ENCODE data around the gene AQP1.

The AQP1 gene

DNA sequence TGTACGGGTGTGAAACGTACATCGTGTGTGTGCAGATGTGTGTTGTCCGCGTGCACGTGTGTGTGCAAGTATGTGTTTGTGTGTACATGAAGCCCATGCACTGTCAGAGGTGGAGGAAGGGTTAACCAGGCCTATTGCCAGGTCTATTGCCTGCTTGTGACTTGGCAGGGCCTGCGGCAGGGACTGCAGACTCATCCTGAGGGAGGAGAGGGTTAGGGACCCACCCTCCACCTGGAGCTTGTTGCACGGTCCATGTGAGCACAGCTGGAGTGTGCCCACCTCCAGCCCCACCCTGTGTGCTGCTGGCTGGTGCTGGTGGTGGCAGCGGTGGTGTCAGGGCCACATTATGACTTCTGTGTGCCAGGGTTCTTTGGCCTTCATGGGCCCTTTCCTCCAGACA, 7.1 kb upstream of the AQP1 start:
- TF ChIP-seq, protein P1, sequence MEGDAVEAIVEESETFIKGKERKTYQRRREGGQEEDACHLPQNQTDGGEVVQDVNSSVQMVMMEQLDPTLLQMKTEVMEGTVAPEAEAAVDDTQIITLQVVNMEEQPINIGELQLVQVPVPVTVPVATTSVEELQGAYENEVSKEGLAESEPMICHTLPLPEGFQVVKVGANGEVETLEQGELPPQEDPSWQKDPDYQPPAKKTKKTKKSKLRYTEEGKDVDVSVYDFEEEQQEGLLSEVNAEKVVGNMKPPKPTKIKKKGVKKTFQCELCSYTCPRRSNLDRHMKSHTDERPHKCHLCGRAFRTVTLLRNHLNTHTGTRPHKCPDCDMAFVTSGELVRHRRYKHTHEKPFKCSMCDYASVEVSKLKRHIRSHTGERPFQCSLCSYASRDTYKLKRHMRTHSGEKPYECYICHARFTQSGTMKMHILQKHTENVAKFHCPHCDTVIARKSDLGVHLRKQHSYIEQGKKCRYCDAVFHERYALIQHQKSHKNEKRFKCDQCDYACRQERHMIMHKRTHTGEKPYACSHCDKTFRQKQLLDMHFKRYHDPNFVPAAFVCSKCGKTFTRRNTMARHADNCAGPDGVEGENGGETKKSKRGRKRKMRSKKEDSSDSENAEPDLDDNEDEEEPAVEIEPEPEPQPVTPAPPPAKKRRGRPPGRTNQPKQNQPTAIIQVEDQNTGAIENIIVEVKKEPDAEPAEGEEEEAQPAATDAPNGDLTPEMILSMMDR (IDR thresholded peaks at IDR 0.05; ENCODE audit: low read depth, low read length): no peak
- no peak for DNase-seq (ENCODE audit: low read depth in 2 of 2)
- no peak overlapping the region for H3K4me3 ChIP-seq (replicated peaks in 1 of 2; ENCODE audit: low read depth in 2 of 2, low read length in 2 of 2)

DNA sequence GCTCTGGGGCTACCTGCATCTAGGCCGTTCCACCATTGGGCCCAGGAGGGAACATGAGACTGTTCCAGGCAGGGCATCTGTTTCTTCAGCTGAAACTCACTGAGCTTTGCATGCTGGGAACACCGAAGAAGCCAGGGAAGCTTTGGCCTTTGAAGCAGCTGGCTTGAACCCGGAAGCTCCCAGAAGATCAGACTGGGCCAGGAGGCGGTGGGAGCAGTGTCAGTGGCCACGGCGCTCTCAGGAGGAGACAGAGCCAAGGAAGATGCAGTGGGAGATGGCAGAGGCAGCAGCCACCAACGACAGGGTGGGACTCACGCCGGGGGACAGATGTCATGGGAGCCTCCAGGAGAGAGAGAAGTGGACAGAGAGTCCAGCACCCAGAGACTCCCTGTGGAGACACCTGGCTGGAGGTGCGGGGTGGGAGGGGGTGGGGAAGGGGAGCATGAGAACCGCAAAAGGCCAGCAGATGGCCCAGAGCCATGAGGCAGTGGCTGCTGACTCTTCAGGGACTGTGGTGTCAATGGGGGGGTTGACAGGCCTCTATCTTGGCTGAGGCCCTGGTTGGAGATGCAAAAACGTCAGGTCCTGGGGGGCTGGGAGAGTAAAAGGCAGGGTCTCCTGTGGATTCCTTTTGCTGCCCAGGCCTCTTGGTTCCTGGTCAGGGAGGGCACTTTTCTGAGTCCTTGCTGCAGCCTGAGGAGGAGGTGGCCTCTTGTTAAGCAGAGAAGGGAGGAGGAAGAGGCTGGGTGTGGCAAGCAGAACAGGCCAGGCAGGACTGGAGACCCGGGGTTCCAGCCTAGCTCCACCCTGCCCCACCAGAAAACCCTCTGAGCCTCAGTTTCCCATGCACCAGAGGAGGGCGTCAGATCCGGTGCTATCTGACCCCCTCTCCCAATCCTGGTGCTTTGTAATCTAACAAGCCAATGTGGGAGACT, 6.3 kb upstream of the AQP1 start:
- H3K4me3 ChIP-seq (replicated peaks in 1 of 2; ENCODE audit: low read depth in 2 of 2, low read length in 2 of 2): no peak overlapping the region
- no peak for DNase-seq (ENCODE audit: low read depth in 2 of 2)
- TF ChIP-seq, protein P1 (IDR thresholded peaks at IDR 0.05; ENCODE audit: low read depth, low read length): no peak

GRCh38 chr7:30906014-30906413, 5.6 kb upstream of the AQP1 start:
- no peak overlapping the region for H3K4me3 ChIP-seq (replicated peaks in 1 of 2; ENCODE audit: low read depth in 2 of 2, low read length in 2 of 2)
- no peak for DNase-seq (ENCODE audit: low read depth in 2 of 2)
- TF ChIP-seq, protein P1 (IDR thresholded peaks at IDR 0.05; ENCODE audit: low read depth, low read length): no peak

DNA sequence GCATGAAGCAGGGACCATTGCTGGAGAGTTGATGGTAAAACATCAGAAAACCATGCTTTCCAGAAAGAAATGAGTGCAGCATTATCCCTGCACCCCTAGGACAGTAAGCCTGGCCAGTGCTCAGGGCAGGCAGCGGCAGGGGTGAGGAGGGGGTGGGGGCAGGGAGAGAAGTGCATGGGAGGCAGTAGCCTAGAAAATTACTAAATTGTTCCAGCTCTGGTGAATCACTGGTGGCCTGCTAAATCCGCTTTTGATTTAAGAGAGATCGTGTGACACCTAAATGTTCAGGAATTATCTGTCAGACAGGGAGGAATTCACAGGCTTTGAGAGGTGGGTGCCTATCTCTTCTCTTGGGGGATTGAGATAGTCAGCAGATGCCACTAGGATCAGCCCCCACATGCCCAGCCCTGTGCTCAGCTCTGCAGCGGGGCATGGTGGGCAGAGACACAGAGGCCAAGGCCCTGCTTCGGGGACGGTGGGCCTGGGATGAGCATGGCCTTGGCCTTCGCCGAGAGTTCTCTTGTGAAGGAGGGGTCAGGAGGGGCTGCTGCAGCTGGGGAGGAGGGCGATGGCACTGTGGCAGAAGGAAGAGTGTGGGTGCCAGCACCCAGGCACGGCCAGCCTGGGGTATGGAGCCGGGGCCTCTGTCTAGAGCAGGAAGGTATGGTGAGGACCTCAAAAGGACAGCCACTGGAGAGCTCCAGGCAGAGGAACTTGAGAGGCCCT, 5.0 kb upstream of the AQP1 start:
- H3K4me3 ChIP-seq (replicated peaks in 1 of 2; ENCODE audit: low read depth in 2 of 2, low read length in 2 of 2): no peak overlapping the region
- TF ChIP-seq, protein P1 (IDR thresholded peaks at IDR 0.05; ENCODE audit: low read depth, low read length): no peak
- DNase-seq (ENCODE audit: low read depth in 2 of 2): peak in 1 of 2 donors; percentile 30

GRCh38 chr7:30907527-30908267, 4.0 kb upstream of the AQP1 start:
- TF ChIP-seq, protein P1 (IDR thresholded peaks at IDR 0.05; ENCODE audit: low read depth, low read length): no peak
- DNase-seq (ENCODE audit: low read depth in 2 of 2): no peak
- H3K4me3 ChIP-seq (replicated peaks in 1 of 2; ENCODE audit: low read depth in 2 of 2, low read length in 2 of 2): no peak overlapping the region

GRCh38 chr7:30908681-30909080, 3.0 kb upstream of the AQP1 start:
- DNase-seq (ENCODE audit: low read depth in 2 of 2): no peak
- TF ChIP-seq, protein P1 (IDR thresholded peaks at IDR 0.05; ENCODE audit: low read depth, low read length): peak; percentile 12

More at GRCh38 chr7:30908681-30909080, 3.0 kb upstream of the AQP1 start:
- no peak overlapping the region for H3K4me3 ChIP-seq (replicated peaks in 1 of 2; ENCODE audit: low read depth in 2 of 2, low read length in 2 of 2)

All from cardiac fibroblast (primary cell).